ENCODE results near the gene KCNE2. TPM values are rescaled to one million over a fixed set of nuclear protein-coding genes. Genes with fewer than 3 reads are reported as not detected.

KCNE2 gene
- total and polyA plus RNA-seq, 4 donors: 0.57 TPM; not detected in 3

GRCh38 chr21:34332347-34332746 lies 31.5 kb upstream of the KCNE2 start:
- TF ChIP-seq NR2F2 (IDR thresholded peaks at IDR 0.05) (no peak), TAF1 (conservative IDR thresholded peaks at IDR 0.05) (no peak), YY1 (IDR thresholded peaks at IDR 0.05) (no peak), FOXA2 (IDR thresholded peaks at IDR 0.05) (no peak), EGR1 (IDR thresholded peaks at IDR 0.05; ENCODE audit: low read depth in 2 of 2) (no peak), SP1 (IDR thresholded peaks at IDR 0.05) (no peak), RXRA (IDR thresholded peaks at IDR 0.05) (no peak), CTCF (IDR thresholded peaks at IDR 0.05; ENCODE audit: low read depth, low read length, missing input control) (no peak)

GRCh38 chr21:34333121-34333739 lies 30.6 kb upstream of the KCNE2 start:
- Histone ChIP-seq H3K4me1 (ENCODE audit: control insufficient read depth in 4 of 4, insufficient read depth in 4 of 4, low read length in 3 of 4) (no peaks in the 10 kb centered on the region), H3K27me3 (ENCODE audit: control insufficient read depth in 4 of 4, insufficient read depth in 4 of 4, low read length in 3 of 4) (no peaks in the 10 kb centered on the region), H3K36me3 (ENCODE audit: control insufficient read depth in 4 of 4, insufficient read depth in 3 of 4, low read depth in 1 of 4, low read length in 3 of 4) (no peaks in the 10 kb centered on the region), H3K9ac (ENCODE audit: low read depth in 1 of 2, low read length in 2 of 2) (no peak overlapping the region), H3K27ac (ENCODE audit: low read depth in 1 of 2, low read length in 2 of 2) (no peak overlapping the region), H3K4me3 (ENCODE audit: low read depth in 1 of 3, low read length in 3 of 3) (no peak overlapping the region), H3K9me3 (ENCODE audit: control insufficient read depth in 4 of 4, low read length in 3 of 4) (no peaks in the 10 kb centered on the region)
- TF ChIP-seq JUND (IDR thresholded peaks at IDR 0.05) (no peak), RXRA (IDR thresholded peaks at IDR 0.05) (no peak), ATF3 (IDR thresholded peaks at IDR 0.05) (no peak), NR2F2 (IDR thresholded peaks at IDR 0.05) (no peak), GABPA (IDR thresholded peaks at IDR 0.05 in 1 of 2, conservative IDR thresholded peaks at IDR 0.05 in 1 of 2) (no peak), TAF1 (conservative IDR thresholded peaks at IDR 0.05) (no peak), HNF4G (IDR thresholded peaks at IDR 0.05) (no peak), HNF4A (conservative IDR thresholded peaks at IDR 0.05) (no peak), RAD21 (IDR thresholded peaks at IDR 0.05) (no peak), ZBTB33 (IDR thresholded peaks at IDR 0.05) (no peak), SP1 (IDR thresholded peaks at IDR 0.05) (no peak), FOXA2 (IDR thresholded peaks at IDR 0.05) (no peak)
- no peak for DNase-seq (ENCODE audit: low spot score)
- 95% methylated on average over 13 of the region's 13 CpGs for WGBS

More at GRCh38 chr21:34332347-34332746, 31.5 kb upstream of the KCNE2 start:
- Histone ChIP-seq H3K9ac (ENCODE audit: low read depth in 1 of 2, low read length in 2 of 2) (no peak overlapping the region), H3K9me3 (ENCODE audit: control insufficient read depth in 4 of 4, low read length in 3 of 4) (no peaks in the 10 kb centered on the region), H3K4me1 (ENCODE audit: control insufficient read depth in 4 of 4, insufficient read depth in 4 of 4, low read length in 3 of 4) (no peaks in the 10 kb centered on the region), H3K36me3 (ENCODE audit: control insufficient read depth in 4 of 4, insufficient read depth in 3 of 4, low read depth in 1 of 4, low read length in 3 of 4) (no peaks in the 10 kb centered on the region), H3K27ac (ENCODE audit: low read depth in 1 of 2, low read length in 2 of 2) (no peak overlapping the region), H3K27me3 (ENCODE audit: control insufficient read depth in 4 of 4, insufficient read depth in 4 of 4, low read length in 3 of 4) (no peaks in the 10 kb centered on the region), H3K4me3 (ENCODE audit: low read depth in 1 of 3, low read length in 3 of 3) (no peak overlapping the region)
- DNase-seq (ENCODE audit: low spot score): no peak
- WGBS: 95% methylated on average over 6 of the region's 6 CpGs

- no peak overlapping the region for H3K27ac ChIP-seq (ENCODE audit: low read depth in 1 of 2, low read length in 2 of 2)
- H3K4me3 ChIP-seq (ENCODE audit: low read depth in 1 of 3, low read length in 3 of 3): no peak overlapping the region
- H3K36me3 ChIP-seq (ENCODE audit: control insufficient read depth in 4 of 4, insufficient read depth in 3 of 4, low read depth in 1 of 4, low read length in 3 of 4): no peaks in the 10 kb centered on the region
- no peak for DNase-seq (ENCODE audit: low spot score)
- H3K27me3 ChIP-seq (ENCODE audit: control insufficient read depth in 4 of 4, insufficient read depth in 4 of 4, low read length in 3 of 4): no peaks in the 10 kb centered on the region
- H3K9me3 ChIP-seq (ENCODE audit: control insufficient read depth in 4 of 4, low read length in 3 of 4): no peaks in the 10 kb centered on the region
- WGBS: 83% methylated on average over 6 of the region's 6 CpGs
- H3K9ac ChIP-seq (ENCODE audit: low read depth in 1 of 2, low read length in 2 of 2): no peak overlapping the region
- no peaks in the 10 kb centered on the region for H3K4me1 ChIP-seq (ENCODE audit: control insufficient read depth in 4 of 4, insufficient read depth in 4 of 4, low read length in 3 of 4)
- TF ChIP-seq EGR1 (IDR thresholded peaks at IDR 0.05; ENCODE audit: low read depth in 2 of 2) (no peak), GABPA (IDR thresholded peaks at IDR 0.05 in 1 of 2, conservative IDR thresholded peaks at IDR 0.05 in 1 of 2) (no peak), SP1 (IDR thresholded peaks at IDR 0.05) (no peak), TAF1 (conservative IDR thresholded peaks at IDR 0.05) (no peak), MAX (IDR thresholded peaks at IDR 0.05) (no peak), FOXA1 (IDR thresholded peaks at IDR 0.05) (no peak), RXRA (IDR thresholded peaks at IDR 0.05) (no peak), RAD21 (IDR thresholded peaks at IDR 0.05) (no peak), REST (IDR thresholded peaks at IDR 0.05) (no peak), HNF4G (IDR thresholded peaks at IDR 0.05) (no peak), YY1 (IDR thresholded peaks at IDR 0.05) (no peak), ATF3 (IDR thresholded peaks at IDR 0.05) (no peak), NR2F2 (IDR thresholded peaks at IDR 0.05) (no peak)
Measured at GRCh38 chr21:34335316-34335715, 28.5 kb upstream of the KCNE2 start.
